Epithelial cell of esophagus (primary cell): Measurements from ENCODE around the gene CCNF.

Experiments used
- DNase-seq: peaks from one replicate; pipeline ENCODE4 v3.0.0; 2010; ENCODE audit warnings: low read depth
- H3K4me3 ChIP-seq: 2 replicates; pipeline ENCODE4 v1.5.1; 2011; ENCODE audit warnings: mild to moderate bottlenecking, low read length, control low read depth
- TF ChIP-seq, protein P1 (sequence below): IDR thresholded peaks from 2 replicates; pipeline ENCODE4 v1.5.1; 2011; ENCODE audit warnings: low read depth, mild to moderate bottlenecking, low read length, control low read depth, inconsistent platforms; ENCODE audit not compliant: insufficient read depth; ENCODE audit errors: missing control alignments

Gene CCNF

DNA sequence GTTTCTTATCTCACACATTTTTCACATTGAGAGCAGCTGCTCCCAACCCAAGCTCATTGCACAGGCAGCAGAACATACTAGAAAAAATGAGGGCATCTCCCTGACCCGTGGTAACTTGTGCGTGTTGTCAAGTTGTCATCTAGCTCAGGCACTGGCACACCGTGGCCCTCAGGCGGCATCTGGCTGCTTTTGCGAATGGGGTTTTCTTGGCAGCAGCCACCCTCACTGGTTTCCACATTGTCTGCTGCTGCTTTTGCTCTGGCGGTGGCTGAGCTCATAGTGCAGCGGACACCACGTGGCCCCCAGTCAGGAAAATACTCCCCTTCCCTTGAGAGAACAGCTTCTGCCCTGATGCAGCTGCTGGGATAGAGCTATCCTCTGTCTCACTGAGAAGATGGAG is 21.3 kb downstream of the CCNF start:
- TF ChIP-seq, protein P1, sequence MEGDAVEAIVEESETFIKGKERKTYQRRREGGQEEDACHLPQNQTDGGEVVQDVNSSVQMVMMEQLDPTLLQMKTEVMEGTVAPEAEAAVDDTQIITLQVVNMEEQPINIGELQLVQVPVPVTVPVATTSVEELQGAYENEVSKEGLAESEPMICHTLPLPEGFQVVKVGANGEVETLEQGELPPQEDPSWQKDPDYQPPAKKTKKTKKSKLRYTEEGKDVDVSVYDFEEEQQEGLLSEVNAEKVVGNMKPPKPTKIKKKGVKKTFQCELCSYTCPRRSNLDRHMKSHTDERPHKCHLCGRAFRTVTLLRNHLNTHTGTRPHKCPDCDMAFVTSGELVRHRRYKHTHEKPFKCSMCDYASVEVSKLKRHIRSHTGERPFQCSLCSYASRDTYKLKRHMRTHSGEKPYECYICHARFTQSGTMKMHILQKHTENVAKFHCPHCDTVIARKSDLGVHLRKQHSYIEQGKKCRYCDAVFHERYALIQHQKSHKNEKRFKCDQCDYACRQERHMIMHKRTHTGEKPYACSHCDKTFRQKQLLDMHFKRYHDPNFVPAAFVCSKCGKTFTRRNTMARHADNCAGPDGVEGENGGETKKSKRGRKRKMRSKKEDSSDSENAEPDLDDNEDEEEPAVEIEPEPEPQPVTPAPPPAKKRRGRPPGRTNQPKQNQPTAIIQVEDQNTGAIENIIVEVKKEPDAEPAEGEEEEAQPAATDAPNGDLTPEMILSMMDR: no peak
- DNase-seq: no peak
- H3K4me3 ChIP-seq: no peak overlapping the region

DNA sequence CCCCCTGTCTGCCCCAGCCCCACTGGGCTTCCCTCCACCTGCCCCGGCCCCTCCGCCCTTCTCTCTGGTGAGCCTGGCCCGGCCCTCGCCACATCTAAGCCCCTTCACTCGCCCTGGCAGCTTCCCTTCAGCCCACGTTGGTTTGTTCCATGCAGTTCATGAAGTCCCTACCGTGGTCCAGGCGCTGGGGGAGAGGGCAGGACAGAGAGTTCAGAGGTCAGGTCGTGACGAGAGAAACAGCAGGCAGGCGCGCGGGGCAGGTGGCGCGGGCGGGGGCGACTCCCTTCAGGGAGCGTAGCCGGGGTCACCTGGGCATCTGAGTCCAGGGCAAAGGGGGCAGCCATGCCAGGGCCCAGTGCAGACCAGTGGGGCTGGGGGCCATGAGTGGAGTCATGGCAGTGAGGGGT is 21.7 kb downstream of the CCNF start:
- DNase-seq: no peak
- TF ChIP-seq, protein P1: no peak
- no peak overlapping the region for H3K4me3 ChIP-seq

DNA sequence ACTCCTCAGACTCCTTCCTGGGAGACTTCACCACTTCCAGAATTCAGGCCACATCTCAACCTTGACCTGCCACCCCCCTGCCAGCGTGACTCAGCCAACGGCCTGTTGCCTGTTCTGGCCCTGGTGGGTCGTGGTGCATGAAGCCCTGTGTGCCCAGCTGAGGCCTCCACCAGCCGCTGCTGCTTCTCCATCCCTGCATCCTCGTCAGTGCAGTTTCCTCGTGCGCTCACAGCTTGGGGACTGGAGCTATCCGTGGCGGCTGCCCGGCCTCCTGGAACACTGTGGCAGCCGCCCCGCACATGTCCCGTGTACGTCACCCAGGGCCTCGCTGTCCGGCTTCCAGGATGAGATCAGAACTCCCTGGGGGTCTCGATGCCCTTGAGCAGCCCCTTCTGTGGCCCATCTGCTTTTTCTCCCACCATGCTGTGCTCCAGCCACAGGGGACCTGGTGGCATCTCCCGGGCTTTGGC is 22.6 kb downstream of the CCNF start:
- H3K4me3 ChIP-seq: no peak overlapping the region
- no peak for DNase-seq
- TF ChIP-seq, protein P1: no peak

DNA sequence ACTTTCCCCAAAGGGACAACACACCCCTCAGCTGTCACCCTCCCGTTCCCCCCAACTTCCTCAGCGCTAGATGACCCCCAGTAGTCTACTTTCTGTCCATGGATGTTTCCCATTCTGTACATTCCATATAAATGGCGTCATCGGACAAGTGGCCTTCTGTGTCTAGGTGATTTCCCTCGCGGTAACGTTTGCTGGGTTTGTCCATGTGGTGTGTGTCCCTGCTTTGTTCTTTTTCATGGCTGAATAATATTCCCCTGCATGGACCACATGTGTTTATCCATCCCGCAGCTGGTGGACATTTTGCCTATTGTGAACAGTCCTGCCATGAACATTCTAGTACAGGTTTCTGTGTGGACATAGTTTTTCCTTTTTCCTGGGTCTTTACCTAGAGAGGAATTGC is 23.4 kb downstream of the CCNF start:
- H3K4me3 ChIP-seq: no peak overlapping the region
- TF ChIP-seq, protein P1: no peak
- no peak for DNase-seq

DNA sequence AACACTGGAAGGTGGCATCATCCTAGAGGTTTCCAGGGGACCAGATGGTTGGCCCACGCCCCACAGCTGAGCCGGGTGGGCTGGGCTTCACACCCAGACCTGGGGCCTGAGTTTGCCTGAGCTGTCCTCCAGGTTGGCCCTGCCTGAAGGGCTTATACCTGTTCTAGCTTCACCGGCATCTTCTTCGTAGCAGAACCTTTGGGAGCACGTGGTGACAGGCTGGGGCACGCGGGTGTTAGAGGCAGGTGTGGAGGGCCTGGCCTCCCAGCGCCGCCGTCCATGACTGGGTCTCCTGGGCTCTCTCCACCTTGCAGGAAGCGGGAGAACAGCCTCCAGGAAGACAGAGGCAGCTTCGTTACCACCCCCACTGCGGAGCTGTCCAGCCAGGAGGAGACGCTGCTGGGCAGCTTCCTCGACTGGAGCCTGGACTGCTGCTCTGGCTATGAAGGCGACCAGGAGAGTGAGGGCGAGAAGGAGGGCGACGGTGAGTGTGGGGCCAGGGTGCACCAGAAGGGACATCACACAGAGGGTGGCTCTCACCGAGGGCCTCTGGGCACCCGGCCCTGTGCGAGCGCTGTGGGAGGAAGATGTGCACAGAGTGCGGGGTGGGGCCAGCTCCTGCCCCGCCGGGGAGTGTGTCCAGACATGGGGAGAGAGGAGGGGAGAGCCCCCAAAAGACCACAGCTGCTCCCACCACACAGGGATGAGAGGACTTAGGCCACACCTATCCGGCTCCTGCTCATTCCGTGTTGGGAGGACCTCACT is 26.0 kb downstream of the CCNF start:
- TF ChIP-seq, protein P1: no peak
- no peak overlapping the region for H3K4me3 ChIP-seq
- DNase-seq: no peak

DNA sequence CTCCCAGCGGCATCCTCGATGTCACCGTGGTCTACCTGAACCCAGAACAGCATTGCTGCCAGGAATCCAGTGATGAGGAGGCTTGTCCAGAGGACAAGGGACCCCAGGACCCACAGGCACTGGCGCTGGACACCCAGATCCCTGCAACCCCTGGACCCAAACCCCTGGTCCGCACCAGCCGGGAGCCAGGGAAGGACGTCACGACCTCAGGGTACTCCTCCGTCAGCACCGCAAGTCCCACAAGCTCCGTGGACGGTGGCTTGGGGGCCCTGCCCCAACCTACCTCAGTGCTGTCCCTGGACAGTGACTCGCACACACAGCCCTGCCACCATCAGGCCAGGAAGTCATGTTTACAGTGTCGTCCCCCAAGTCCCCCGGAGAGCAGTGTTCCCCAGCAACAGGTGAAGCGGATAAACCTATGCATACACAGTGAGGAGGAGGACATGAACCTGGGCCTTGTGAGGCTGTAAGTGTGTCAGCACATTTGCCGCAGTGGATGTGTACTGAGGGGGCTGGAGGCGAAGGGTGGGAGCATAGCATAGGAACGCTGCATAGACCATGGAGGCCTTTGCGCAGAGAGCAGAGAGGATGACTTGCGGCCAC is 27.4 kb downstream of the CCNF start:
- DNase-seq: no peak
- TF ChIP-seq, protein P1: no peak

More for the DNA sequence above, 27.4 kb downstream of the CCNF start:
- no peak overlapping the region for H3K4me3 ChIP-seq
